Ishikawa (cell line): Measurements from ENCODE around the gene SLC9A9.

Experiments used
- CEBPB ChIP-seq: IDR thresholded peaks from 2 replicates; pipeline ENCODE4 v1.6.1; 2012
- CREB1 ChIP-seq: IDR thresholded peaks from 2 replicates; pipeline ENCODE4 v1.6.1; 2012; ENCODE audit warnings: low read depth
- EGR1 ChIP-seq: IDR thresholded peaks from 2 replicates; pipeline ENCODE4 v1.6.1; 2012
- EP300 ChIP-seq: IDR thresholded peaks from 2 replicates; pipeline ENCODE4 v1.6.1; 2012; ENCODE audit warnings: borderline replicate concordance
- FOXM1 ChIP-seq: IDR thresholded peaks from 2 replicates; pipeline ENCODE4 v1.6.1; 2012; ENCODE audit warnings: low read depth, borderline replicate concordance
- MAX ChIP-seq: IDR thresholded peaks from 2 replicates; pipeline ENCODE4 v1.6.1; 2012
- NFIC ChIP-seq: IDR thresholded peaks from 2 replicates; pipeline ENCODE4 v1.6.1; 2012
- RAD21 ChIP-seq: IDR thresholded peaks from 2 replicates; pipeline ENCODE4 v1.6.1; 2012; ENCODE audit warnings: low read depth
- REST ChIP-seq: IDR thresholded peaks from 2 replicates; pipeline ENCODE4 v1.6.1; 2012; ENCODE audit warnings: low read depth, mild to moderate bottlenecking
- TAF1 ChIP-seq: IDR thresholded peaks from 2 replicates; pipeline ENCODE4 v1.6.1; 2012; ENCODE audit warnings: low read depth, mild to moderate bottlenecking
- TCF12 ChIP-seq: IDR thresholded peaks from 2 replicates; pipeline ENCODE4 v1.6.1; 2012; ENCODE audit warnings: low read depth
- TEAD4 ChIP-seq: IDR thresholded peaks from 2 replicates; pipeline ENCODE4 v1.6.1; 2012
- USF1 ChIP-seq: IDR thresholded peaks from 2 replicates; pipeline ENCODE4 v1.6.1; 2012
- YY1 ChIP-seq: IDR thresholded peaks from 2 replicates; pipeline ENCODE4 v1.6.1; 2012; ENCODE audit warnings: low read depth
- ZBTB7A ChIP-seq: IDR thresholded peaks from 2 replicates; pipeline ENCODE4 v1.6.1; 2012; ENCODE audit warnings: low read depth

SLC9A9 gene

DNA sequence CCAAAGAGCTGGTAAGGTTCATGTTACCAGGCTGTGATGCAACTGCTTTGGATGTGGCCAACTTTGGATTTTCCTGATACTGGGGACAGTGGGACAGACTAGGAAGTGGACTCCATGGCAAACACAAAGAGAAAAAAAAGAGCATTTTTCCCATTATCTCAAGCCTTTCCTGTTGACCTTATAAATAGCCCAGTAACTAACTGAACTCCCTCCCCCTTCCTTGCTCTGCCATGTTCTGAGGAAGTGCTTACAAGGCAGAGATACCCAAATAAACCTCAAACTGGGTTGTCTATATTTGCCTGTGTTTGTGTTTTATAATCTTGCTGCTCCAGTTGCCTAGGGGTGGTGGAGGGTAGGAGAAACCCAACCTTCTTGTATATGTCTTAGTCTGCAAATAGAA is 27.3 kb upstream of the SLC9A9 start:
- no peak for TF ChIP-seq RAD21
- no peak for TF ChIP-seq TCF12
- TF ChIP-seq MAX: no peak
- TF ChIP-seq EGR1: no peak
- no peak for TF ChIP-seq ZBTB7A
- no peak for TF ChIP-seq NFIC
- TF ChIP-seq CEBPB: no peak
- no peak for TF ChIP-seq TEAD4
- no peak for TF ChIP-seq FOXM1
- no peak for TF ChIP-seq CREB1

DNA sequence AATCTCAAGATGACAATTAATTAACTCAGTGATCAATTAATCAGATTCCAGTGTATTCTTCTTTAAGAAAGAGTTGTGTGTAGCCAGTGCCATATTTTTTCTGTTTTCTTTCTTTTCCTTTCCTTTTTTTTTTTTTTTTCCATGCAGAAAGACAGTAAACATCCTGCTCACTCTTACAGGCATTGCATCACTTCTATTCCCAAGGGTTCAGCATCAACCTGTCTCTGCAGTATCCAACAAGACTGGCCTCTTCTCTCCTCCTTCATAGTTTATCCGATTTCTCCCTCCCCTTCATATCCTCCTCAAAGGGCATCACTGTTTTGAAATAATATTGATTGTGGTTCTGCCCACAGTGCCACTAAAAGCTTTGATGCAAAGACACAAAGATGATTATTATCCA is 17.0 kb upstream of the SLC9A9 start:
- TF ChIP-seq TEAD4: no peak
- TF ChIP-seq TCF12: no peak
- no peak for TF ChIP-seq REST
- TF ChIP-seq MAX: no peak
- TF ChIP-seq CREB1: no peak
- no peak for TF ChIP-seq YY1
- TF ChIP-seq TAF1: no peak
- TF ChIP-seq ZBTB7A: no peak
- no peak for TF ChIP-seq NFIC
- no peak for TF ChIP-seq CEBPB

- TF ChIP-seq EP300: no peak
- TF ChIP-seq USF1: no peak
- no peak for TF ChIP-seq CEBPB
- TF ChIP-seq REST: no peak
- no peak for TF ChIP-seq YY1
- TF ChIP-seq RAD21: no peak
- no peak for TF ChIP-seq TCF12
- TF ChIP-seq NFIC: no peak
- no peak for TF ChIP-seq CREB1
- TF ChIP-seq FOXM1: no peak
- TF ChIP-seq MAX: no peak
- TF ChIP-seq TEAD4: no peak
Measured at GRCh38 chr3:143859465-143860203, 11.4 kb upstream of the SLC9A9 start.

- TF ChIP-seq RAD21: no peak
- TF ChIP-seq MAX: no peak
- no peak for TF ChIP-seq CEBPB
- no peak for TF ChIP-seq FOXM1
- TF ChIP-seq EGR1: no peak
- no peak for TF ChIP-seq EP300
- TF ChIP-seq TAF1: no peak
- TF ChIP-seq ZBTB7A: no peak
- no peak for TF ChIP-seq REST
- TF ChIP-seq YY1: no peak
- no peak for TF ChIP-seq USF1
- no peak for TF ChIP-seq NFIC
- TF ChIP-seq CREB1: no peak
- TF ChIP-seq TEAD4: no peak
- TF ChIP-seq TCF12: no peak
Measured at GRCh38 chr3:143856252-143856970, 8.1 kb upstream of the SLC9A9 start.
